GM12874 (cell line): Measurements from ENCODE around the gene APBA1.

Experiments used
- CTCF ChIP-seq: IDR thresholded peaks from 2 replicates; pipeline ENCODE4 v1.5.1; 2011; ENCODE audit warnings: low read depth, mild to moderate bottlenecking, control low read depth, low read length, moderate library complexity; ENCODE audit not compliant: insufficient read depth

APBA1 gene

GRCh38 chr9:69585571-69585970 is 86.6 kb downstream of the APBA1 start:
- no peak for TF ChIP-seq CTCF

GRCh38 chr9:69584759-69585158 is 87.4 kb downstream of the APBA1 start:
- no peak for TF ChIP-seq CTCF

- TF ChIP-seq CTCF, result no peak
These were observed 88.4 kb downstream of the APBA1 start for GRCh38 chr9:69583645-69584234.

GRCh38 chr9:69582544-69583297 is 89.5 kb downstream of the APBA1 start:
- no peak for TF ChIP-seq CTCF

GRCh38 chr9:69582018-69582417 is 90.2 kb downstream of the APBA1 start:
- no peak for TF ChIP-seq CTCF

GRCh38 chr9:69580582-69581214 is 91.5 kb downstream of the APBA1 start:
- TF ChIP-seq CTCF, result no peak

- TF ChIP-seq CTCF, result no peak
These were observed 92.2 kb downstream of the APBA1 start for GRCh38 chr9:69579760-69580581.
